SK-N-SH (cell line): Measurements from ENCODE around the gene GDPGP1. TPM values are rescaled to one million over a fixed set of nuclear protein-coding genes. Genes with fewer than 3 reads are reported as not detected.

Source experiments
- CTCF ChIA-PET: fragments of 300-600, 350-600 bp; formaldehyde crosslinking; extraction: SDS; loops from one replicate; lab custom pipeline; 2021; lab: Yijun Ruan, JAX
- POLR2A ChIA-PET: fragments of 350-600 bp; sonication (Branson Sonifier 250); formaldehyde crosslinking; extraction: SDS; loops from one replicate; lab custom pipeline; 2020; ENCODE audit warnings: antibody characterized with exemption, inconsistent platforms; lab: Yijun Ruan, JAX
- DNase-seq: peaks from one replicate; pipeline ENCODE4 v3.0.0; 2012
- H2AFZ ChIP-seq: fragments of 200-600 bp; sonication (generic); 2 replicates; pipeline ENCODE4 v1.8.1; 2016; ENCODE audit warnings: antibody characterized with exemption, mild to moderate bottlenecking, low read depth
- H3F3A ChIP-seq: fragments of 200-600 bp; sonication (generic); replicated peaks from 2 replicates; pipeline ENCODE3; 2016; ENCODE audit warnings: antibody characterized with exemption, mild to moderate bottlenecking; ENCODE audit not compliant: insufficient read depth
- H3K27ac ChIP-seq, 2 experiments: fragments of 200-500 bp in 1 of 2; fragments of 200-600 bp in 1 of 2; sonication (Bioruptor generic) in 1 of 2; sonication (generic), shearing (Covaris generic) in 1 of 2; 2 replicates each; pipeline versions ENCODE4 v1.5.1 to v1.6.1; 2014 to 2016; ENCODE audit warnings: low read depth in 2 of 2, inconsistent platforms in 1 of 2, low read length in 1 of 2, mild to moderate bottlenecking in 1 of 2, mixed read lengths in 1 of 2
- H3K27me3 ChIP-seq: fragments of 200-600 bp; sonication (generic), shearing (Covaris generic); 2 replicates; pipeline ENCODE4 v1.6.1; 2016; ENCODE audit warnings: mixed run types; ENCODE audit not compliant: insufficient read depth
- H3K36me3 ChIP-seq, 2 experiments: fragments of 200-500 bp in 1 of 2; fragments of 200-600 bp in 1 of 2; sonication (Bioruptor generic) in 1 of 2; sonication (generic) in 1 of 2; replicated peaks in 1 of 2; 2 replicates each; pipeline versions ENCODE3 to v1.5.1; 2014 to 2016; ENCODE audit warnings: low read length in 1 of 2, mild to moderate bottlenecking in 1 of 2; ENCODE audit not compliant: insufficient read depth in 2 of 2, control insufficient read depth in 1 of 2
- H3K4me1 ChIP-seq, 2 experiments: fragments of 200-500 bp in 1 of 2; fragments of 200-600 bp in 1 of 2; sonication (Bioruptor generic) in 1 of 2; sonication (generic), shearing (Covaris generic) in 1 of 2; 2 replicates each; pipeline versions ENCODE4 v1.5.1 to v1.6.1; 2014 to 2016; ENCODE audit warnings: low read depth in 1 of 2, low read length in 1 of 2, mixed run types in 1 of 2; ENCODE audit not compliant: insufficient read depth in 2 of 2, control insufficient read depth in 1 of 2
- H3K4me2 ChIP-seq: fragments of 200-600 bp; sonication (generic), shearing (Covaris generic); 2 replicates; pipeline ENCODE4 v1.6.1; 2017; ENCODE audit warnings: mixed run types
- H3K4me3 ChIP-seq, 2 experiments: fragments of 200-500 bp in 1 of 2; fragments of 200-600 bp in 1 of 2; sonication (Bioruptor generic) in 1 of 2; sonication (generic), shearing (Covaris generic) in 1 of 2; 2 replicates each; pipeline versions ENCODE4 v1.5.1 to v1.8.1; 2014 to 2016; ENCODE audit warnings: low read depth in 2 of 2, inconsistent platforms in 1 of 2, low read length in 1 of 2, mild to moderate bottlenecking in 1 of 2, mixed read lengths in 1 of 2, moderate library complexity in 1 of 2
- H3K79me2 ChIP-seq: fragments of 200-600 bp; sonication (generic); 2 replicates; pipeline ENCODE4 v1.8.1; 2017; ENCODE audit warnings: mild to moderate bottlenecking; ENCODE audit not compliant: insufficient read depth
- H3K9ac ChIP-seq: fragments of 200-600 bp; sonication (generic); 2 replicates; pipeline ENCODE4 v1.6.1; 2017; ENCODE audit warnings: mixed run types
- H3K9me2 ChIP-seq: fragments of 200-600 bp; sonication (generic); 2 replicates; pipeline ENCODE4 v1.6.1; 2017; ENCODE audit warnings: mixed run types
- H3K9me3 ChIP-seq: fragments of 200-600 bp; sonication (generic); 2 replicates; pipeline ENCODE4 v1.6.1; 2017; ENCODE audit warnings: mixed run types, mild to moderate bottlenecking, moderate library complexity
- H4K20me1 ChIP-seq: fragments of 200-600 bp; sonication (generic); 2 replicates; pipeline ENCODE4 v1.6.1; 2017; ENCODE audit warnings: mild to moderate bottlenecking, mixed run types; ENCODE audit not compliant: insufficient read depth
- ELF1 ChIP-seq: IDR thresholded peaks from 2 replicates; pipeline ENCODE4 v1.4.0; 2012
- FOSL2 ChIP-seq: IDR thresholded peaks from 2 replicates; pipeline ENCODE4 v1.4.0; 2012; ENCODE audit warnings: low read depth, mild to moderate bottlenecking, moderate library complexity, borderline replicate concordance
- FOXJ3 ChIP-seq: sonication (generic); formaldehyde crosslinking; IDR thresholded peaks from 2 replicates; pipeline ENCODE4 v1.5.1; 2020; ENCODE audit warnings: mild to moderate bottlenecking, missing genetic modification reagents
- GABPA ChIP-seq: IDR thresholded peaks from 2 replicates; pipeline ENCODE4 v1.4.0; 2012; ENCODE audit warnings: low read depth, mild to moderate bottlenecking
- GATA2 ChIP-seq: sonication (generic); formaldehyde crosslinking; IDR thresholded peaks from 2 replicates; pipeline ENCODE4 v1.5.0; 2020; ENCODE audit warnings: mild to moderate bottlenecking, missing genetic modification reagents
- MAX ChIP-seq: IDR thresholded peaks from 2 replicates; pipeline ENCODE4 v1.4.0; 2012; ENCODE audit warnings: low read depth
- MEF2A ChIP-seq: IDR thresholded peaks from 2 replicates; pipeline ENCODE4 v1.4.0; 2012; ENCODE audit warnings: low read depth, borderline replicate concordance
- MXI1 ChIP-seq: IDR thresholded peaks from 2 replicates; pipeline ENCODE4 v1.6.1; 2012; ENCODE audit warnings: mild to moderate bottlenecking, low read depth, low read length, improper control_type of control experiment
- NFIC ChIP-seq: IDR thresholded peaks from 2 replicates; pipeline ENCODE4 v1.4.0; 2012; ENCODE audit warnings: borderline replicate concordance
- NRF1 ChIP-seq: IDR thresholded peaks from 2 replicates; pipeline ENCODE4 v1.6.1; 2012; ENCODE audit warnings: low read depth, mild to moderate bottlenecking, low read length
- POLR2AphosphoS5 ChIP-seq: IDR thresholded peaks from 2 replicates; pipeline ENCODE4 v1.6.1; 2012; ENCODE audit warnings: low read depth, low read length
- REST ChIP-seq: IDR thresholded peaks from 2 replicates; pipeline ENCODE4 v1.6.1; 2012; ENCODE audit warnings: mild to moderate bottlenecking, low read depth, low read length, moderate library complexity
- RFX5 ChIP-seq: IDR thresholded peaks from 2 replicates; pipeline ENCODE4 v1.6.1; 2012; ENCODE audit warnings: mild to moderate bottlenecking, improper control_type of control experiment, low read length
- RXRA ChIP-seq: IDR thresholded peaks from 2 replicates; pipeline ENCODE4 v1.4.0; 2012; ENCODE audit warnings: low read depth, mild to moderate bottlenecking, borderline replicate concordance
- SMC3 ChIP-seq: IDR thresholded peaks from 2 replicates; pipeline ENCODE4 v1.6.1; 2012; ENCODE audit warnings: low read depth, low read length, improper control_type of control experiment
- TAF1 ChIP-seq: IDR thresholded peaks from 2 replicates; pipeline ENCODE4 v1.6.1; 2012; ENCODE audit warnings: low read depth, mild to moderate bottlenecking, low read length, moderate library complexity, borderline replicate concordance
- TEAD4 ChIP-seq: IDR thresholded peaks from 2 replicates; pipeline ENCODE4 v1.4.0; 2012; ENCODE audit warnings: mild to moderate bottlenecking, borderline replicate concordance; ENCODE audit not compliant: insufficient read depth
- USF2 ChIP-seq: fragments of 150-350 bp; IDR thresholded peaks from 2 replicates; pipeline ENCODE4 v1.6.1; 2017; ENCODE audit warnings: antibody characterized with exemption, low read length, low read depth, borderline replicate concordance
- ZBTB33 ChIP-seq: IDR thresholded peaks from 2 replicates; pipeline ENCODE4 v1.4.0; 2012; ENCODE audit warnings: low read depth, borderline replicate concordance
- WGBS: methylation state at CpG from one replicate; pipeline ENCODE4 v1.1.6; 2017; ENCODE audit warnings: low lambda C conversion rate; 5-methylcytosine and 5-hydroxymethylcytosine counted together
- polyA plus RNA-seq, 3 experiments: library from polyadenylated mRNA; depleted of rRNA; stranded (reverse); fragments of >200 nt; gene quantifications; 2 replicates each; pipeline ENCODE4 v1.2.3, GENCODE V29; 2012

Gene GDPGP1
- polyA plus RNA-seq, 1 of the 3 experiments (the other 2 are of a cell fraction): 2.4 TPM

GRCh38 chr15:90239371-90239770 is 5.4 kb downstream of the GDPGP1 start (continued):
- TF ChIP-seq REST (no peak), FOSL2 (no peak), ELF1 (no peak), NFIC (no peak), POLR2AphosphoS5 (no peak), NRF1 (no peak), RXRA (no peak)

- Histone ChIP-seq H3K79me2 (no peaks in the 10 kb centered on the region), H3F3A (no peaks in the 10 kb centered on the region), H3K4me2 (no peak overlapping the region), H3K36me3 (peaks cover 5 to 7% of the 10 kb centered on the region in 2 experiments), H3K9me2 (no peaks in the 10 kb centered on the region), H3K9me3 (no peaks in the 10 kb centered on the region), H3K4me1 (no peaks in the 10 kb centered on the region), H4K20me1 (no peaks in the 10 kb centered on the region), H3K9ac (no peak overlapping the region), H2AFZ (no peak overlapping the region), H3K27ac (no peak overlapping the region), H3K4me3 (no peak overlapping the region), H3K27me3 (no peaks in the 10 kb centered on the region)
- ChIA-PET CTCF (interaction anchor here (0.6 to 2.2 kb wide), 2 partner anchors 9 to 97 kb away, joined by 3 to 6 read pairs; partner anchors contain the start of gene TTLL13), POLR2A (no interaction called here)
- DNase-seq: no peak
- TF ChIP-seq RFX5 (no peak), MEF2A (no peak), SMC3 (no peak)
- WGBS: 98% methylated on average over 8 of the region's 8 CpGs
These were observed 6.8 kb downstream of the GDPGP1 start for GRCh38 chr15:90240856-90241255.

- no peaks in the 10 kb centered on the region for H3K4me1 ChIP-seq
- H3K9ac ChIP-seq: no peak overlapping the region
- no peaks in the 10 kb centered on the region for H4K20me1 ChIP-seq
- H3K9me2 ChIP-seq: no peaks in the 10 kb centered on the region
- ChIA-PET POLR2A (no interaction called here), CTCF (interaction anchor here (2.2 kb wide), 1 partner anchor 8 kb away, joined by 6 read pairs; the partner anchor contains the start of gene TTLL13)
- no peak for DNase-seq
- H3K36me3 ChIP-seq: peaks cover 5 to 7% of the 10 kb centered on the region in 2 experiments
- H3K4me3 ChIP-seq: no peak overlapping the region
- no peak overlapping the region for H3K4me2 ChIP-seq
- no peaks in the 10 kb centered on the region for H3K27me3 ChIP-seq
- H3K27ac ChIP-seq: no peak overlapping the region
- 90% methylated on average over 14 of the region's 22 CpGs for WGBS
- no peak overlapping the region for H2AFZ ChIP-seq
- no peaks in the 10 kb centered on the region for H3K79me2 ChIP-seq
- no peaks in the 10 kb centered on the region for H3F3A ChIP-seq
- H3K9me3 ChIP-seq: no peaks in the 10 kb centered on the region
- TF ChIP-seq TEAD4 (no peak), USF2 (no peak), MXI1 (no peak), MEF2A (no peak), MAX (no peak), FOXJ3 (CRISPR knock-in tag) (no peak), TAF1 (no peak), GATA2 (no peak), GABPA (no peak), ZBTB33 (no peak), NFIC (no peak)
These were observed 7.6 kb downstream of the GDPGP1 start for GRCh38 chr15:90241343-90242192.
